HG02759 (cell line): ENCODE data around the gene OMA1.

Source experiments
- ATAC-seq: cut with Tn5 transposase; IDR thresholded peaks from one replicate; pipeline ENCODE4 v1.9.1; 2021; ENCODE audit warnings: mild to moderate bottlenecking, moderate library complexity; ENCODE audit not compliant: unreplicated experiment

The OMA1 gene

DNA sequence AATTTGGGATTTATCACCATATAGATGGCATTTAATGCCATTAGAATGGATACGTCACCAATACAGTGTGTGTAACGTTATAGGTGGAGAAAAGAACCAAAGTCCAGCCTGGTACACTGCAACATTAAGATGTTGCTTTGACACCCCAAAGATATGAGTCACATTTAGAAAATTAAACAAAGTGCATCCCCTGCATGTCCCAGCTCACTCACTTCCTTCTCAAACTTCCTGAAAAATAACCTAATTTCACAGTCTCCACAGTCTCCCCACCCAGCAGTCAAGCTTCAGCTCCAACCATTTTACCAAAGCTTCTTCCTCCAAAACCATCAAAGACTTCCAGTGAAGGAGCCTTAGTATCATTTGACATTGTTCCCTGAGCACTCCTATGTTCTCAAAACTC lies 111.9 kb downstream of the OMA1 start:
- ATAC-seq, result no peak

DNA sequence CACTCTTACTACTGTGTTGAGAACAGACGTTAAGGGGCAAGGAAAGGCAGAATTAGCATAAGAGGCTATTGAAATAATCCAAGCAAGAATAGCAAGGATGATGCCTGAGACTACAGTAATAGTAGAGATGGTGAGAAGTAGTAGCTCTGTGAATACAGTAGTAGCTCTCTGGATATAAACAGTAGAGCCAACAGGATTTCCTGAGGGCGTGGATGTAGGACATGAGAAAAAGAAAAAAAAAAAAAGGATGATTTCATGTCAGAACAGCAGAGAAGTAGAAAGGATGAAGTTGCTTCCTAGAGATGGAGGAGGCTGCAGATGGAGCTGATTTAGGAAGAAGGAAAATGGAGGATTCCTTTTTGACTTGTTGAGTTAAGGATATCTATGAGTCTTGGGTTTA lies 112.3 kb downstream of the OMA1 start:
- ATAC-seq, result no peak

DNA sequence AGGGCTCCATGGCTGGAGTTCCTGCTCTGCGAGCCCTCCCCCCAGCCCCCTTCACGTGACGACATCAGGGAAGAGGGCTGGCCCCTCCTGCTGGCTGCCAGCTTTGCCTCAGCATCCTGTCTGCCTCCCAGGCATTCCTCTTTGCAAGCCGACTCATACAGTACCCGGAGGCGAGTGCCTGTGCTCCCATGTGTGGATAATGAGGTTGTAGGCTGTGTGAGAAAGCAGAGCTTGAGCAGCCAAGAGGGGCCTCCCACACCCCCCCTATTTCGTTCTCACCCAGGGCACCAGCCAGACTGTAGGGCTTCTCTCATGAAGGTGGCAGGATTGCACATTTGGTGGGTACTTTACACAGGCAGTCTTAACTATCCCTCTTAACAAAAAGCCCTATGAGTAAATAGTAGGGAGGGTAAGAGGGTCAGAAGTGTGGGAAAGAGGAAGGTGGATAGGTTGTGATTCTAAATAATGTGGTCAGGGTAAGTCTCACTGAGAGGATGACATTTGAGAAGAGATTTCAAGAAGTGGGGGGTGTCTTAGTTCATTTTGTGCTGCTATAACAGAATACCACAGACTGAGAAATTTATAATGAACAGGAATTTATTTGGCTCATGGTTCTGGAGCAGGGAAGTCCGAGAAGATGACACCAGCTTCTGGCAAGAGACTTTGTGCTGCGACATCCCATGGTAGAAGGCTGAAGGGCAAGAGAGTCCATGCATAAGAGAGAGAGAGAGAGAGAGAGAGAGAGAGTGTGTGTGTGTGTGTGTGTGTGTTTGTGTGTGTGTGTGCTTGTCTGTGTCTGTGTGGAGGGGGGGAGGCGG lies 113.5 kb downstream of the OMA1 start:
- ATAC-seq, result no peak

DNA sequence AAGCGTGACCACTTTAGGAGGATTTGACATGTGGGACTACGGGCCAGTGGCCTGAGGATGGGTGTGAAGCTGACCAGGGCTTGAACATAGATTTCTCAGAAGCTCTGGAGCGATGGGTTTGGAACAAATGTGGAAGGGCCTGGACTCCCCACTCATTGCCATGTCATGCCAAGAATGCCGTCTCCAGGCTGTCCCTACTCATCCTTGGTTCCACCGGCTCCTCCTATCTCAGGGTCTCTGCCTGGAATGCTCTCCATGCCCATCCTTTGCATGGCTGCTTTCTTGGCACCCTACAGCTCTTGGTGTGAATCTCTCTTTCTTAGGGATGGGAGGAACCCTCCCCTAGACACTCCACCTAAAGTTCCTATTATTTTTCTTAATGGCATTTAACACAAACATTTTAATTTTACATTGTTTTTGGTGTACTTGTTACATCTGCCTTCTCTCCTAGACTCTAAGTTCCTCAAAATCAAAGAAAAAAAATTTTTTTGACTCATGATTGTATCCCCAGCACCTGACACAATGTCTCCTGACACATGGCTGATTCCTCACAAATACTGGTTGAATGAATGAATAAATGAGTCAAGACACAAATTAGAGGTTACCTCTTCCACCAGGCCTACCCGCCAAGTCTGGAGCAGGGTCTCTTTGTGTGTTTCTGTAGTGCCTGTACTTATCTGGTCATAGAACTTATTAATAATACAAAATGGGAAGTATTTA lies 114.5 kb downstream of the OMA1 start:
- ATAC-seq, result no peak
